AG08396 (cell line): ENCODE data around the gene NR2F6.
"Not testable (repeated sequence)": the region's sequence is repeated elsewhere in the genome, so short reads cannot be mapped to it uniquely, and the experiment has no call there.

Experiments used
- DNase-seq: peaks from one replicate; pipeline ENCODE4 v3.0.0; 2012; ENCODE audit warnings: low spot score, mixed read lengths

Gene NR2F6

GRCh38 chr19:17245535-17245984 lies at the start of gene NR2F6:
NR2F6 (minus strand) TSS chr19:17245919; CDS start chr19:17245220, 699 bp downstream.
- DNase-seq, result no peak

GRCh38 chr19:17294051-17294891 lies 48.6 kb upstream of the NR2F6 start:
- peak; percentile 69 for DNase-seq

GRCh38 chr19:17293605-17294004 lies 47.9 kb upstream of the NR2F6 start:
- DNase-seq, result no peak

GRCh38 chr19:17292301-17293074 lies 46.8 kb upstream of the NR2F6 start:
- DNase-seq, result peak; percentile 96

- peak; percentile 95 for DNase-seq
These were observed 43.8 kb upstream of the NR2F6 start for GRCh38 chr19:17289489-17289888.

GRCh38 chr19:17286752-17287151 lies 41.0 kb upstream of the NR2F6 start:
- no peak for DNase-seq

DNA sequence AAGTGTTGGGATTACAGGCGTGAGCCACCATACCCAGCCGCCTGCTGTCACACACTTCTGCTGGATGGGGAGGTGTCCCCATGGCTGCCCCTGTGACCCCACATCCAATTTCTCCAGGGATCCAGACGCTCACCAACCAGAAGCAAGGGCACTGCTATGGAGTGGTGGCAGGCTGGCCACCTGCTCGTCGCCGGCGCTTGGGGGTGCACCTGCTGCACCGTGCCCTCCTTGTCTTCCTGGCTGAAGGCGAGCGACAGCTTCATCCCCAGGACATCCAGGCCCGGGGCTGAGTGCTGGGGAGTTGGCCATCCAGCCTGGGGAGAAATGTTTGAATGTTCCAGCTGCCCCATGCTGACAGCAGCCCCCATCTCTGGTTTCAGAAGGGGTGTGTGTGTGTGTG lies 40.5 kb upstream of the NR2F6 start:
- no peak for DNase-seq

- no peak for DNase-seq
These were observed 39.9 kb upstream of the NR2F6 start for GRCh38 chr19:17285415-17286135.

DNA sequence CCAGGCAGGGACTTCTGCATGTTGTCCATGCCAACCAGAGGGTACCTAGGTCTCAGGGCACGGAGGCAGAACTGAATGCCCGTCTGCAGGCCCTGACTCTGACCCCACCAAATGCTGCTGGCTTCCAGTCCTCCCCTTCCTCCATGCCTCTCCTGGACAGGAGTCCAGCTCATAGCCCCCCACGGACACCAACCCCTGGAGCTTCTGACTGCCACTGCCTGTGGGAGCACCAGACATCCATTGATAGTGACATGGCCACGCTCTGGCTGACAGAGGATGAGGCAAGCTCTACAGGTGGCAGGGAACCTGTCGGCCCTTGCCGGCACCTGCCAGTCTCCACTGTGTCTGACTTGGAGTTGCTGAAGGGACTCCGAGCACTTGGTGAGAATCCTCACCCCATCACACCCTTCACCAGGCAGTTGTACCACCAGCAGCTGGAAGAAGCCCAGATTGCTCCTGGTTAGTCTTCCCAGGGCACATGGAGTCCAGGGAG lies 37.8 kb upstream of the NR2F6 start:
- no peak for DNase-seq

DNA sequence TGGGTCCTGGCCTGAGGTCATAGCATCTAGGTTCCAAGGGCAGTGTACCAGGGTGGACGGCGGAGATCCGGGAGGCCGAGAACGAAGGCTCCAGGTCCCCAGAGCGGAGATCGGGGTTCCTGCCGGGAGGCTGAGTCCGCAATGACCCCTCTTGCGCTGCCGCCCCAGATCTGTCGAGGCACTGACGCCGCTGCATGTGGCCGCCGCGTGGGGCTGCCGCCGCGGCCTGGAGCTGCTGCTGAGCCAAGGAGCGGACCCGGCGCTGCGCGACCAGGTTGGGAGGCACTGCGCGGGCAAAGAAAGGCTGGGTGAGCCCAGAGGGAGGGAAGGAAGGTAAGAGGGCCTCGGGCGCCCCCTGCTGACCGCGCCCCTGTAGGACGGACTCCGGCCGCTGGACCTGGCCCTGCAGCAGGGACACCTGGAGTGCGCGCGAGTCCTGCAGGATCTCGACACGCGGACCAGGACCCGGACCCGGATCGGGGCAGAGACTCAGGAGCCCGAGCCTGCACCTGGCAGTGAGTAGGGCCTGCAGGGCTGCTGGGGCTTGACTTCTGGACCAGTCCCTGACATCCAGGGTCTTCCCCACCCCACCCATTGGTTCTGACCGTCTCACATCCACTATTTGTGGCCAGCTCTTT lies 36.9 kb upstream of the NR2F6 start:
- DNase-seq, result peak; percentile 92

GRCh38 chr19:17281391-17282304 lies 35.9 kb upstream of the NR2F6 start, which contains the start of gene ANKLE1:
ANKLE1 (plus strand) TSS chr19:17281901; CDS start chr19:17281921, 20 bp downstream.
- peak; percentile 64 for DNase-seq

GRCh38 chr19:17279436-17279835 lies 33.7 kb upstream of the NR2F6 start:
- no peak for DNase-seq

GRCh38 chr19:17275441-17276175 lies 29.9 kb upstream of the NR2F6 start:
- DNase-seq, result no peak

GRCh38 chr19:17274892-17275291 lies 29.2 kb upstream of the NR2F6 start:
- DNase-seq, result not testable (repeated sequence)

- DNase-seq, result no peak
These were observed 23.0 kb upstream of the NR2F6 start for GRCh38 chr19:17268754-17269153.

- peak; percentile 100 for DNase-seq
These were observed 21.5 kb upstream of the NR2F6 start, which contains the start of gene BABAM1 for GRCh38 chr19:17266975-17267788. BABAM1 (plus strand) TSS chr19:17267443; CDS start chr19:17268807, 1,364 bp downstream.

- no peak for DNase-seq
These were observed 20.9 kb upstream of the NR2F6 start for GRCh38 chr19:17266589-17266974.

- no peak for DNase-seq
These were observed 20.3 kb upstream of the NR2F6 start for GRCh38 chr19:17266026-17266425.

GRCh38 chr19:17264641-17264979 lies 18.9 kb upstream of the NR2F6 start, which contains the start of gene USHBP1:
USHBP1 (minus strand) TSS chr19:17264745; CDS start chr19:17264299, 446 bp downstream.
- DNase-seq, result no peak
